ENCODE measurements around the gene SACS. TPM values are rescaled to one million over a fixed set of nuclear protein-coding genes. Genes with fewer than 3 reads are reported as not detected.

Gene SACS
- total RNA-seq, 1 experiment from 2014 or later = 53.0 TPM

- Histone ChIP-seq H3K27me3 (ENCODE audit: insufficient read depth, low read length) (no peaks in the 10 kb centered on the region), H3T11ph (ENCODE audit: low read length) (no peak overlapping the region), H3K4ac (ENCODE audit: low read depth, low read length) (no peak overlapping the region), H3K56ac (ENCODE audit: insufficient read length, low read depth, low read length) (no peak overlapping the region), H3K14ac (ENCODE audit: insufficient read depth, low read length) (no peak overlapping the region), H3K18ac (ENCODE audit: insufficient read length, low read depth, low read length) (no peak overlapping the region), H3K4me1 (ENCODE audit: insufficient read depth, low read length) (peaks cover 4% of the 10 kb centered on the region; the same call in 1 of the 2 replicates), H2BK5ac (ENCODE audit: insufficient read length, low read length) (no peak overlapping the region), H3K79me2 (ENCODE audit: insufficient read depth, low read length) (no peaks in the 10 kb centered on the region), H3K79me1 (ENCODE audit: insufficient read depth, low read depth, low read length, poor library complexity, severe bottlenecking) (no peaks in the 10 kb centered on the region), H2BK120ac (ENCODE audit: low read depth, low read length, poor library complexity, severe bottlenecking) (no peak overlapping the region), H3K27ac (ENCODE audit: insufficient read length, low read depth, low read length) (no peak overlapping the region), H3K9ac (ENCODE audit: extremely low read depth, insufficient read length, low read length) (no peak overlapping the region), H3K9me3 (ENCODE audit: control insufficient read depth, low read depth, low read length) (no peaks in the 10 kb centered on the region), H4K8ac (replicated peaks; ENCODE audit: insufficient read length, low read depth, low read length) (no peak overlapping the region), H4K20me1 (ENCODE audit: control insufficient read depth, insufficient read depth, insufficient read length) (no peaks in the 10 kb centered on the region), H2BK15ac (ENCODE audit: low read depth, low read length) (no peak overlapping the region; the same call in 1 of the 2 replicates), H2AK5ac (ENCODE audit: insufficient read length, low read length) (no peak overlapping the region), H3K23ac (ENCODE audit: insufficient read length, low read depth, low read length) (no peak overlapping the region), H4K5ac (ENCODE audit: insufficient read length, low read depth, low read length) (no peak overlapping the region), H3K4me2 (ENCODE audit: insufficient read depth, insufficient read length, low read length) (no peak overlapping the region), H4K91ac (ENCODE audit: insufficient read length, low read depth, low read length) (no peak overlapping the region), H2BK12ac (ENCODE audit: insufficient read length, low read depth, low read length) (no peak overlapping the region), H2AFZ (ENCODE audit: low read length) (no peak overlapping the region), H2BK20ac (ENCODE audit: low read depth, low read length, poor library complexity, severe bottlenecking) (no peak overlapping the region), H3K23me2 (ENCODE audit: insufficient read length, low read depth, low read length, poor library complexity, severe bottlenecking) (no peaks in the 10 kb centered on the region)
- Mint-ChIP-seq H3K36me3 (ENCODE audit: insufficient read depth in 1 of 3, low read depth in 3 of 3) (no peaks in the 10 kb centered on the region; a peak in 1 of 7 replicates), H3K4me3 (no peak overlapping the region), H3K4me1 (peaks cover 17 to 25% of the 10 kb centered on the region in 2 experiments), H3K27me3 (ENCODE audit: low read depth) (peaks cover 1% of the 10 kb centered on the region; the same call in 1 of the 2 replicates), H3K9me3 (peaks cover 0 to 2% of the 10 kb centered on the region in 2 experiments; a peak in 1 of 5 replicates), H3K27ac (no peak overlapping the region)
- TF ChIP-seq, protein P1, sequence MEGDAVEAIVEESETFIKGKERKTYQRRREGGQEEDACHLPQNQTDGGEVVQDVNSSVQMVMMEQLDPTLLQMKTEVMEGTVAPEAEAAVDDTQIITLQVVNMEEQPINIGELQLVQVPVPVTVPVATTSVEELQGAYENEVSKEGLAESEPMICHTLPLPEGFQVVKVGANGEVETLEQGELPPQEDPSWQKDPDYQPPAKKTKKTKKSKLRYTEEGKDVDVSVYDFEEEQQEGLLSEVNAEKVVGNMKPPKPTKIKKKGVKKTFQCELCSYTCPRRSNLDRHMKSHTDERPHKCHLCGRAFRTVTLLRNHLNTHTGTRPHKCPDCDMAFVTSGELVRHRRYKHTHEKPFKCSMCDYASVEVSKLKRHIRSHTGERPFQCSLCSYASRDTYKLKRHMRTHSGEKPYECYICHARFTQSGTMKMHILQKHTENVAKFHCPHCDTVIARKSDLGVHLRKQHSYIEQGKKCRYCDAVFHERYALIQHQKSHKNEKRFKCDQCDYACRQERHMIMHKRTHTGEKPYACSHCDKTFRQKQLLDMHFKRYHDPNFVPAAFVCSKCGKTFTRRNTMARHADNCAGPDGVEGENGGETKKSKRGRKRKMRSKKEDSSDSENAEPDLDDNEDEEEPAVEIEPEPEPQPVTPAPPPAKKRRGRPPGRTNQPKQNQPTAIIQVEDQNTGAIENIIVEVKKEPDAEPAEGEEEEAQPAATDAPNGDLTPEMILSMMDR (conservative IDR thresholded peaks at IDR 0.05) = no peak
- WGBS (ENCODE audit: extremely low coverage, insufficient read length, low lambda C conversion rate) = no CpG with 5 or more reads among the region's 4 CpGs
- no peak for DNase-seq
Measured at GRCh38 chr13:23458989-23459388, 25.5 kb upstream of the SACS start.
